H1 (cell line): ENCODE measurements around the gene SHPK. TPM values are rescaled to one million over a fixed set of nuclear protein-coding genes. Genes with fewer than 3 reads are reported as not detected.

Source experiments
- GABPA ChIP-seq: IDR thresholded peaks from 2 replicates; pipeline ENCODE4 v1.6.1; 2011; ENCODE audit warnings: mild to moderate bottlenecking, low read length, moderate library complexity, borderline replicate concordance; ENCODE audit not compliant: insufficient read depth
- SIN3A ChIP-seq, 2 experiments: IDR thresholded peaks in 1 of 2; conservative IDR thresholded peaks in 1 of 2; 2 replicates each; pipeline ENCODE4 v1.6.1; 2011 to 2012; ENCODE audit warnings: low read length in 2 of 2, improper control_type of control experiment in 1 of 2, low read depth in 1 of 2, mild to moderate bottlenecking in 1 of 2
- SIRT6 ChIP-seq: IDR thresholded peaks from one replicate; pipeline ENCODE4 v1.7.1; 2012; ENCODE audit warnings: low read length, inconsistent platforms
- polyA plus RNA-seq, 7 experiments: library from polyadenylated mRNA; depleted of rRNA in 3 of 7; stranded (reverse) in 5 of 7; unstranded in 2 of 7; fragments of >200 nt in 5 of 7; fragments of 200-250 nt in 2 of 7; gene quantifications; 1 replicate in 5 of 7; 2 replicates in 1 of 7; 4 replicates in 1 of 7; pipeline versions ENCODE4 v1.2.1 to v1.2.3, GENCODE V29; 2011 to 2013; ENCODE audit warnings: missing spikeins in 2 of 7, mixed read lengths in 2 of 7
- total RNA-seq: library from RNA; stranded (reverse); fragmentation: NEBNext Ultra II Directional; extraction: Animal tissue kit (Norgen Biotek cat#: 25700); gene quantifications from 2 replicates; pipeline ENCODE4 v1.2.1, GENCODE V29; 2021

Gene SHPK
- total and polyA plus RNA-seq, 2 of the 8 experiments (the other 6 are each of a cell fraction or from before 2014, with no cell fraction given): 28.6 to 36.7 TPM

GRCh38 chr17:3583456-3583855, 52.6 kb downstream of the SHPK start (continued):
- TF ChIP-seq SIRT6 (no peak), GABPA (no peak), SIN3A (conservative IDR thresholded peaks at IDR 0.05 in 1 of 2, IDR thresholded peaks at IDR 0.05 in 1 of 2; ENCODE audit: low read depth in 1 of 2, low read length in 2 of 2) (no peak)
